ENCODE data around the gene NEDD9.

GRCh38 chr6:11188161-11188915 is 44.1 kb downstream of the NEDD9 start:
- TF ChIP-seq CTCF (conservative IDR thresholded peaks at IDR 0.05; ENCODE audit: low read length) (no peak), EZH2phosphoT487 (IDR thresholded peaks at IDR 0.05; ENCODE audit: borderline replicate concordance) (no peak)
